Spinal cord (tissue), 10 donors: ENCODE data around the gene GMNN. TPM values are rescaled to one million over a fixed set of nuclear protein-coding genes. Genes with fewer than 3 reads are reported as not detected.

Source experiments
- DNase-seq, 6 donors: peaks; one replicate each; pipeline versions ENCODE4 v3.0.0 to v3.0.0-alpha.2; 2013 to 2015; ENCODE audit warnings: low spot score in 6 of 6, low read depth in 4 of 6
- H3K27ac ChIP-seq: one replicate; pipeline ENCODE4 v1.5.1; 2013; ENCODE audit warnings: low read depth, low read length, control low read depth
- H3K27me3 ChIP-seq: one replicate; pipeline ENCODE4 v1.6.1; 2013; ENCODE audit warnings: low read length; ENCODE audit not compliant: control insufficient read depth, insufficient read depth
- H3K36me3 ChIP-seq: one replicate; pipeline ENCODE4 v1.6.1; 2013; ENCODE audit warnings: low read length; ENCODE audit not compliant: control insufficient read depth, insufficient read depth
- H3K4me1 ChIP-seq: one replicate; pipeline ENCODE4 v1.6.1; 2013; ENCODE audit warnings: low read length; ENCODE audit not compliant: control insufficient read depth, insufficient read depth
- H3K4me3 ChIP-seq: one replicate; pipeline ENCODE4 v1.5.1; 2013; ENCODE audit warnings: low read depth, low read length, control low read depth
- H3K9me3 ChIP-seq: one replicate; pipeline ENCODE4 v1.6.1; 2013; ENCODE audit warnings: low read length; ENCODE audit not compliant: control insufficient read depth, insufficient read depth
- WGBS: methylation state at CpG from one replicate; pipeline ENCODE4 v1.1.5; 2013; ENCODE audit warnings: missing lambda C conversion rate; ENCODE audit not compliant: insufficient coverage; 5-methylcytosine and 5-hydroxymethylcytosine counted together
- polyA plus RNA-seq, 2 donors: library from polyadenylated mRNA; unstranded; fragments of 120-200 nt; gene quantifications; one replicate each; pipeline ENCODE4 v1.2.1, GENCODE V29; 2013; ENCODE audit not compliant: insufficient read length in 2 of 2
- total RNA-seq, 2 donors: library from RNA; depleted of rRNA in 1 of 2; stranded (reverse); fragments of 120-200 nt in 1 of 2; fragments of >200 nt in 1 of 2; gene quantifications; one replicate each; pipeline versions ENCODE4 v1.2.3 to v1.2.4, GENCODE V29; 2013 to 2014
- donor health status: healthy.

GMNN gene
- total and polyA plus RNA-seq, 4 donors: 27.3 to 37.1 (median 33.6) TPM

- Histone ChIP-seq H3K4me1 (no peaks in the 10 kb centered on the region), H3K36me3 (no peaks in the 10 kb centered on the region), H3K9me3 (no peaks in the 10 kb centered on the region), H3K27ac (no peak overlapping the region), H3K4me3 (no peak overlapping the region), H3K27me3 (no peaks in the 10 kb centered on the region)
- 93% methylated on average over 4 of the region's 6 CpGs for WGBS
- DNase-seq: no peak
Measured at GRCh38 chr6:24797596-24798216, 23.0 kb downstream of the GMNN start.

- 88% methylated on average over 7 of the region's 13 CpGs for WGBS
- H3K4me3 ChIP-seq: no peak within 1 kb of the TSS
- no peak for DNase-seq
- H3K4me1 ChIP-seq: no peaks in the 10 kb centered on the region
- no peak within 1 kb of the TSS for H3K27ac ChIP-seq
- H3K27me3 ChIP-seq: no peaks in the 10 kb centered on the region
- H3K36me3 ChIP-seq: no peaks in the 10 kb centered on the region
- H3K9me3 ChIP-seq: no peaks in the 10 kb centered on the region
Measured at GRCh38 chr6:24798740-24799540, 24.2 kb downstream of the GMNN start, which contains the start of gene ARMH2. TSS of gene ARMH2 (minus strand) at chr6:24798917. CDS start at chr6:24798857, 60 bp downstream.

GRCh38 chr6:24799541-24799915 lies 24.8 kb downstream of the GMNN start:
- no peak overlapping the region for H3K4me3 ChIP-seq
- no peaks in the 10 kb centered on the region for H3K27me3 ChIP-seq
- H3K36me3 ChIP-seq: no peaks in the 10 kb centered on the region
- no peak for DNase-seq
- H3K4me1 ChIP-seq: no peaks in the 10 kb centered on the region
- H3K27ac ChIP-seq: no peak overlapping the region
- WGBS: 67% methylated on average over 1 of the region's 1 CpG
- H3K9me3 ChIP-seq: no peaks in the 10 kb centered on the region

GRCh38 chr6:24802271-24803059 lies 27.7 kb downstream of the GMNN start:
- DNase-seq: no peak
- Histone ChIP-seq H3K4me1 (no peaks in the 10 kb centered on the region), H3K4me3 (no peak overlapping the region), H3K36me3 (peaks cover 3% of the 10 kb centered on the region), H3K27ac (no peak overlapping the region), H3K27me3 (no peaks in the 10 kb centered on the region), H3K9me3 (no peaks in the 10 kb centered on the region)
- WGBS: 94% methylated on average over 5 of the region's 8 CpGs

GRCh38 chr6:24807584-24807983 lies 32.8 kb downstream of the GMNN start:
- peaks cover 5% of the 10 kb centered on the region for H3K36me3 ChIP-seq
- no peaks in the 10 kb centered on the region for H3K4me1 ChIP-seq
- WGBS: no CpG with 5 or more reads among the region's 3 CpGs
- no peak overlapping the region for H3K27ac ChIP-seq
- no peak for DNase-seq
- H3K9me3 ChIP-seq: no peaks in the 10 kb centered on the region
- H3K4me3 ChIP-seq: no peak overlapping the region
- H3K27me3 ChIP-seq: no peaks in the 10 kb centered on the region

GRCh38 chr6:24809728-24810127 lies 35.0 kb downstream of the GMNN start:
- Histone ChIP-seq H3K27me3 (no peaks in the 10 kb centered on the region), H3K9me3 (no peaks in the 10 kb centered on the region), H3K27ac (no peak overlapping the region), H3K4me1 (no peaks in the 10 kb centered on the region), H3K36me3 (peaks cover 5% of the 10 kb centered on the region), H3K4me3 (no peak overlapping the region)
- no peak for DNase-seq
- WGBS: 90% methylated on average over 3 of the region's 3 CpGs

GRCh38 chr6:24818346-24818745 lies 43.6 kb downstream of the GMNN start:
- peaks cover 4% of the 10 kb centered on the region for H3K36me3 ChIP-seq
- no CpG with 5 or more reads among the region's 2 CpGs for WGBS

GRCh38 chr6:24821860-24822444 lies 47.2 kb downstream of the GMNN start:
- no CpG with 5 or more reads among the region's 3 CpGs for WGBS
- H3K4me1 ChIP-seq: no peaks in the 10 kb centered on the region
- no peak overlapping the region for H3K4me3 ChIP-seq
- peaks cover 6% of the 10 kb centered on the region for H3K36me3 ChIP-seq
- no peak for DNase-seq
- H3K27ac ChIP-seq: no peak overlapping the region
- H3K9me3 ChIP-seq: no peaks in the 10 kb centered on the region
- H3K27me3 ChIP-seq: no peaks in the 10 kb centered on the region

More at GRCh38 chr6:24818346-24818745, 43.6 kb downstream of the GMNN start:
- no peaks in the 10 kb centered on the region for H3K9me3 ChIP-seq
- no peaks in the 10 kb centered on the region for H3K4me1 ChIP-seq
- H3K27me3 ChIP-seq: no peaks in the 10 kb centered on the region
- no peak for DNase-seq
- no peak overlapping the region for H3K4me3 ChIP-seq
- no peak overlapping the region for H3K27ac ChIP-seq

GRCh38 chr6:24822696-24823095 lies 48.0 kb downstream of the GMNN start:
- no peaks in the 10 kb centered on the region for H3K9me3 ChIP-seq
- no peak overlapping the region for H3K27ac ChIP-seq
- peaks cover 11% of the 10 kb centered on the region for H3K36me3 ChIP-seq
- no peak overlapping the region for H3K4me3 ChIP-seq
- 98% methylated on average over 6 of the region's 6 CpGs for WGBS
- no peak for DNase-seq
- peaks cover 3% of the 10 kb centered on the region for H3K4me1 ChIP-seq
- no peaks in the 10 kb centered on the region for H3K27me3 ChIP-seq
